ENCODE results near the gene CCR3.

DNA sequence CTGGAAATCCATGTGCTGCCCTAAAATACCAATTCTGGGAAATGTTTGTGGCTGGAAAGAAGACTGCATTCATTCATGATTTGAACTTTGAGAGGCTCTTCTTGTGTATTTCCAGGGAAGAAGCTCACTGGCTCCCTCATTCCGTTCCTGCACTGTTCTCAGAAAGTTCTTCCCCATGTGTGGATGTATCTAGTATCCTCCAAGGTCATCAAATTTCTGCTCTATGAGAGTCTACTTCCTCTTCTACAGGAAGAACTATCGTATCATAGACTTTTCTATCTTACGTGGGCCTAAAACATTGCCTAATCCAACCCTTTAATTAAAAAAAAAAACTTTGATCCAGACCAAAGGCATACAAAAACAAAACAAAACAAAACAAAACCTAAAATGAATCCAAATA is 2.9 kb downstream of the CCR3 start:
- TF ChIP-seq POLR2A (IDR thresholded peaks at IDR 0.05; ENCODE audit: extremely low read depth, insufficient read length): no peak
- TF ChIP-seq, protein P1, sequence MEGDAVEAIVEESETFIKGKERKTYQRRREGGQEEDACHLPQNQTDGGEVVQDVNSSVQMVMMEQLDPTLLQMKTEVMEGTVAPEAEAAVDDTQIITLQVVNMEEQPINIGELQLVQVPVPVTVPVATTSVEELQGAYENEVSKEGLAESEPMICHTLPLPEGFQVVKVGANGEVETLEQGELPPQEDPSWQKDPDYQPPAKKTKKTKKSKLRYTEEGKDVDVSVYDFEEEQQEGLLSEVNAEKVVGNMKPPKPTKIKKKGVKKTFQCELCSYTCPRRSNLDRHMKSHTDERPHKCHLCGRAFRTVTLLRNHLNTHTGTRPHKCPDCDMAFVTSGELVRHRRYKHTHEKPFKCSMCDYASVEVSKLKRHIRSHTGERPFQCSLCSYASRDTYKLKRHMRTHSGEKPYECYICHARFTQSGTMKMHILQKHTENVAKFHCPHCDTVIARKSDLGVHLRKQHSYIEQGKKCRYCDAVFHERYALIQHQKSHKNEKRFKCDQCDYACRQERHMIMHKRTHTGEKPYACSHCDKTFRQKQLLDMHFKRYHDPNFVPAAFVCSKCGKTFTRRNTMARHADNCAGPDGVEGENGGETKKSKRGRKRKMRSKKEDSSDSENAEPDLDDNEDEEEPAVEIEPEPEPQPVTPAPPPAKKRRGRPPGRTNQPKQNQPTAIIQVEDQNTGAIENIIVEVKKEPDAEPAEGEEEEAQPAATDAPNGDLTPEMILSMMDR (IDR thresholded peaks at IDR 0.05; ENCODE audit: low read depth, low read length): no peak
- TF ChIP-seq MAX (IDR thresholded peaks at IDR 0.05; ENCODE audit: low read depth, low read length): no peak
- TF ChIP-seq MYC (IDR thresholded peaks at IDR 0.05; ENCODE audit: low read depth, low read length): no peak
